Inferior parietal cortex (tissue), 1 donor: Measurements from ENCODE around the gene CLEC7A.

Experiments used
- DNase-seq: peaks from one replicate; pipeline ENCODE4 v3.0.0-alpha.2; 2016; ENCODE audit errors: extremely low spot score

Gene CLEC7A

DNA sequence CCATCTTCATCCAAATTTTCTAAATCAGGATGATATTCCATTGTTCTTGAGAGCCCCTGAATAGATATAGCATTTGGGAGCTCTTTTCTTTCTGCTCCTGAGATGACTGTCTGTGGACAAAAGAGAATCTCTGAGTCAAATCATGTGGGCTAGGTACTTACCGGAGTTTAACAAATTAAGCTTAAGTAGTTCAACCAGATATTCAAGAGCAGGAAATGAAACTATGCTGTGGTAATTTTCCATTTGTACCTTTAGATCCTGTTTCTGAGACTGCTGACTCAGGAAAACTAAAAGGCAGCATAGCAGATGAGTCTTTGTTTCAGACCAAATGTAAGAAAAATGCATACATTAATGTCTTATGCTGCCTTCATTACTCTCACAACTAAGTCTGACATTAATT lies at the start of gene CLEC7A:
TSS of gene CLEC7A (minus strand) at position 158 of the 400 bp plus-strand sequence. CDS start at position 41, 117 bp downstream.
- no peak for DNase-seq

GRCh38 chr12:10179776-10180181 lies 49.8 kb upstream of the CLEC7A start:
- no peak for DNase-seq

- DNase-seq: no peak
These were observed 48.8 kb upstream of the CLEC7A start, which contains the start of gene TMEM52B for GRCh38 chr12:10178821-10179220. Gene TMEM52B (plus strand): TSS chr12:10179032. CDS start chr12:10179575, 543 bp downstream.

GRCh38 chr12:10175846-10176636 lies 46.0 kb upstream of the CLEC7A start:
- no peak for DNase-seq

DNA sequence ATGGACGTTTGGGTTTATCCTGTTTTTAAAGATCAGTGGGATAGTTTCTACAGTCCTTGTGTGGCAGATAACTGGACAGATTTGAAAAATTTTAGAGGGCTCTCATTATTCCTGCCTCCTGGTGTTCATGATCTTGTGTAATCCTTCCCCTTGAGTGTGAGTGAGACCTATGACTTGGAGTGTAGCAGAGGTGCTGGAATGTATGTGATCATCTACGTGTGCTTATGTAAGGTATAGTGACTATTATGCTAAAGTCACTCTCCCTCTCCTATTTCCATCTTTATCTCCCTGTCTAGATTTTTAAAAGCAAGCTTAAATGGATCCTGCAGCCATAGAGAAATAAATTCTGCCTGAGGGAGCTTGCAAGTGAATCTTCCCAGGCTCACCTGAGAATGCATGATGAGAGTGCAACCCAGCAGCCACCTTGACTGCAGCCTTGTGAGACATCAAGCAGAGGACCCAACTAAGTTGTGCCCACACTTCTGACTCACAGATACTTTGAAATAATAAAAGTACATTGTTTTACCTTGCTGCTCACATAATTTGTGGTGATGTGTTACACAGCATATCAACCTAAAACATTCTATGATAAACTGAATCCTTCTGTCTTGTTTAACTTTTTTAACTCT lies 45.1 kb upstream of the CLEC7A start:
- DNase-seq: no peak

GRCh38 chr12:10171973-10172728 lies 42.2 kb upstream of the CLEC7A start, which contains the start of gene OLR1:
Gene OLR1 (minus strand): TSS chr12:10172132. CDS start chr12:10172077, 55 bp downstream.
- DNase-seq: no peak

DNA sequence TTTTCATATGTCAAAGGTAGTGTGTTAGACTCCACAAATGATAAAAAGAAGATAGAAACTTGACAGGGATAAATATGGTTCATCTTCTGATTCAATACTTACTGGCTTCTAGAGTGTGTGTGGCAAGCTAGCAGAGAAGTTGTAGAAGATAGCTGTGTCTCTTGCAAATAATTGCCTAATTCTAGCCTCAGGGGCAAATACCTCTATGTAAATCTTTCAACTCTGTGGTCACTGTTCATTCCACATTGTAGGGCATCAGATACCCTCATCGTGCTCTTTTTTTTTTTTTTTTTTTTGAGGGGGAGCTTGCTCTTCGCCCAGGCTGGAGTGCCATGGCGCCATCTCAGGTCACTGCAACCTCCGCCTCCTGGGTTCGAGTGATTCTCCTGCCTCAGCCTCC lies 40.2 kb upstream of the CLEC7A start:
- DNase-seq: no peak

DNA sequence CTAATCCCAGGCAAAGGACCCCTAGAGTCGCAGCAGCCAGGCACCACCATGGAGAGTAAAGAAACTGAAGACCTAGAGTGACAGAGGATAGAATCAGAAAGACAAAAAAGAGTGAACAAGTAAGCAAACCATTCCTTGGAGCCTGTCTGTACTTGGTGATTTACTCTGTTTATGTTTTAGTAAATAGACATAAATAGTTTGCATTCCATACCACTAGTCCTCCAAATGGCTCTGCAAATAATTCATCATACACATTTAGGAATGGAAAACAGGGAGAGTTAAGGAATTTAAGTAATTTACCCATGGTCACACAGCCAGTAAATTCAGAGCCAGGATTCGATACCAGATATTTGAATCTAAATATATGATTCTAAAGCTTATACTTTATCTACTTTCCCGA lies 39.1 kb upstream of the CLEC7A start:
- no peak for DNase-seq

GRCh38 chr12:10167599-10167998 lies 37.6 kb upstream of the CLEC7A start:
- DNase-seq: no peak

GRCh38 chr12:10165421-10165820 lies 35.4 kb upstream of the CLEC7A start:
- DNase-seq: no peak

- no peak for DNase-seq
These were observed 33.1 kb upstream of the CLEC7A start for GRCh38 chr12:10163084-10163483.

DNA sequence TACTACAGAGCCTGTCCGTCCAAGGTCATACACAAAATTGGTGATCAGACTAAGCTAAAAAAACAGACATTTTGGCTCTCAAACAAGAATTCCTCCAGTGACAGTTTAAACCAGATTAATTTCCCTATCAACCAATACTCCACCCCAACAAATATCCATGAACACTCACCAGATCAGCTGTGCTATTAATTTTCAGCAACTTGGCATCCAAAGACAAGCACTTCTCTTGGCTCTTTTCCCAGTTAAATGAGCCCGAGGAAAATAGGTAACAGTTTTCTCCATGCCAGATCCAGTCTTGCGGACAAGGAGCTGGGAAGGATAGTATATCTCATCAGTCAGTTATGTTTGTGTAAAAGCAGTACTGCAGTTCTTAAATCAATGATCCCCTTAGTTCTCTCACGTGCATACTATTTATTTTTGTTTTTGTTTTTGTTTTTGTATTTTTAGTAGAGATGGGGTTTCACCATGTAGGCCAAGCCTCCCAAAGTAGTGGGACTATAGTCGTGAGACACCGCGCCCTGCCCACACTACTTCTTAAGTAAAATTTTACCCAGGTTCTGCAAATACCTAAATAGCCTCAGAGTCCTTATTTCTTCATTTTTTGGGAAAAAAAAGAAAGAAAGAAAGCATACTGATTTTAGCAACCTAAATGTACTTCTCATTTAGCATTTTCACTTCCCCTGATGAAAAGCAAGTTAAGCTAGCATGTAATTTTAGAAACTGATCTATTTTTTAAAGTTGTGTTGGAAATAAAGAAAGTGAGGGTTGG lies 30.8 kb upstream of the CLEC7A start:
- no peak for DNase-seq

GRCh38 chr12:10159280-10159679 lies 29.3 kb upstream of the CLEC7A start:
- no peak for DNase-seq

GRCh38 chr12:10158406-10158805 lies 28.4 kb upstream of the CLEC7A start:
- no peak for DNase-seq

DNA sequence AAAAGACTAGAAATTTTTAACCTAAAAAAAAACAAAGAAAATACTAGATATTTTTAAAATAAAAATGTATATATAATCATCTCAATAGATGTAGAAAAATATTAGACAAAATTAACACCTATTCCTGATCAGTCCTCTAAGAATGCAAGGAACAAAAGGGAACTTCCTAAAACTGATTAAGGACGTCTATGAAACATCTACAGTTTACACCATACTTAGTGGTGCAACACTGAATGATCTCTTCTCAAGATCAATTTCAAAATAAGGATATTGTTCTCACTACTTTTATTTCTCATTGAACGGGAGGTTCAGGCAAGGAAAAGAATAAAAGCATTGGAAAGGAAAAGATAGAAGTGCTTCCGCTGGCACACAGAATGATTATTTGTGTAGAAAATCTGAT lies 26.0 kb upstream of the CLEC7A start:
- no peak for DNase-seq

DNA sequence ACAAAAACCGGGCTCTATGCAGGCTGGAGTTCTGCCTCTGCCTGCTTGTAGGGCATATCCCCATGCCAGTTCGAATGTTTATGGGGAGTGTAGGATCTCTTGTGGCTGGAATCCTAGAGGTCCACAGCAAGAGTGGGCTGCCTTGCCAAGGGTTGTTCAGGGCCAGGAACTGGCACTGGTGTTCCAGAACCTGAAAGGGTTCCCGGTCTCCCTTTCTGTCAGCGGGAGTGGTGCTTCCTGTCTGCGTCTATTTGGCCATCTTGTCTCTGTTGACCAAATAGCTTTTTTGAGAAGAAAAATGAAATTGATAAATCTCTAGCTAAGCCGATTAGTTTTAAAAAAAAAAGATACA lies 24.1 kb upstream of the CLEC7A start:
- DNase-seq: no peak

DNA sequence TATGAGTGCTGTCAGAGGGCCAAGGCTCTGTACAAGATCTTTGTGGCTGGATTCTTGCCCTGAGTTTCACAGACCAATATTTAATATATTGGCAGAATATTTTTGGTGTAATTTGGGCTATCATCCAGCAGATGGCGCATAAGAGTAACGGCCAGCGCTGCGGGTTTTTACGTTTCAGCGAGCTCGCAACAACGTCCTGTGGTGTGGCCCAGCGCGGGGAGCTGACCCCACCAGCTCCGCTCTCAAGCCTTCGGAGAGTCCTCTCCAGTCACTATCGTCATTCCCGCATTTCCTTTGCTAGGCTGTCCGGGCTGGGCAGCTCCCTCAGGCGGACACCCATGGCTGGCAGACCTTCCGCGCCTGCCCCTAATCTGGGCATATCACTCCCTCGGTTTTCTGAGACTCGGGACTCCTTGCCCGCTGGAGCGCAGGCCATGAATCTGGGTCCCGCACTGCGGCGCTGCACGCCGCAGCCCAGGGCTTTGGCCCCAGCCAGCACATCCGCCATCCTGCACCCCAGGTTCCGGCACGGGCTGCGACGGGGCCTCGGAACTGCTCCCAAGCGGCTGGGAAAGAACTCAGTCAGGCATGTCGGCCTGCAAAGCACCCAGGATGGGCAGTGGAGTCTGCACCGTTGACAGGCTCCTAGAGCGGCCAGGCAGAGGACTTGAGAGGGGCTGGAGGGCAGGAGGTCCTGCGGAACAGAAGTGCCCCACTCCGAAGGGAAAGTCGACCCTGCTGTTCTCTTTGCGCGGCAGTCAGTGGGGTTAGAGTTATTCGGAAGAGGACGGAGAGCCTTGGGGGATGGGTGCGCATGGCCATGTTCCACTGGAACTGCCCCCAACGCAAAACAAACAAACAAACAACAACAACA lies 23.5 kb upstream of the CLEC7A start:
- peak; percentile 88 for DNase-seq

DNA sequence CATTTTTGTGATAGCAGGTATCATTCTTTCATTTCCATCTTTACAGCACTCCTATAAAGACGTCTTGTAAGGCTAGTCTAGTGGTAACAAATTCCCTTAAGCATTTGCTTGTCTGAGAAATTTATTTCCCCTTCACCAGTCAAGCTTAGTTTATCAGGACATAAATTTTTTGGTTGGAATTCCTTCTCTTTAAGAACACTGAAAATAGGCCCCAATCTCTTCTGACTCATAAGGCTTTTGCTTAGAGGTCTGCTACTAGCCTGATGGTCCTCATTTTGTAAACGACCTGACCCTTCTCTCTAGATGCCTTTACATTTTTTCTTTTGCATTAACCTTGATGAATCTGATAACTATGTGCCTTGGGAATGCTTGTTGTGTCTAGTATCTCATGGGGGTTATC lies 21.6 kb upstream of the CLEC7A start:
- DNase-seq: no peak

DNA sequence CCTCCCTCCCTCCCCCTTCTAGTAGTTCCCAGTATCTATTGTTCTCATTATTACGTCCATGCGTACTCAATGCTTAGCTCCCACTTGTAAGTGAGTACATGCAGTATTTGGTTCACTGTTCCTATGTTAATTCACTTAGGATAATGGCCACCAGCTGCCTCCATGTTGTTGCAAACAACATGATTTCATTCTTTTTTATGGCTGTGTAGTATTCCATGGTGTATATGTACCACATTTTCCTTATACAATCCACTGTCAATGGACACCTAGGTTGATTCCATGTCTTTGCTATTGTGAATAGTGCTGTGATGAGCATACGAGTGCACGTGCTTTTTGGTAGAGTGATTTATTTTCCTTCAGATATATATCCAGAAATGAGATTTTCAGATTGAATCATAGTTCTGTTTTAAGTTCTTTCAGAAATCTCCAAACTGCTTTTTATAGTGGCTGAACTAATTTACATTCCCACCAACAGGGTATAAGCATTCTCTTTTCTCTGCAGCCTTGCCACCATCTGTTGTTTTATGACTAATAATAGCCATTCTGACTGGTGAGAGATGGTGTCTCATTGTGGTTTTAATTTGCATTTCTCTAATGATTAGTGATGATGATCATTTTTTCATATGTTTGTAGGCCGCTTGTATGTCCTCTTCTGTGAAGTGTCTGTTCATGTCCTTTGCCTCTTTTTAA lies 17.9 kb upstream of the CLEC7A start:
- no peak for DNase-seq

- DNase-seq: no peak
These were observed 13.1 kb upstream of the CLEC7A start for GRCh38 chr12:10142976-10143589.
